Panc1 (cell line): ENCODE measurements around the gene MAGT1. TPM values are rescaled to one million over a fixed set of nuclear protein-coding genes. Genes with fewer than 3 reads are reported as not detected.

Source experiments
- ATAC-seq: fragments of 200-7000 bp; cut with Tn5 transposase; 2 replicates; pipeline ENCODE4 v1.9.1; 2020; ENCODE audit warnings: mild to moderate bottlenecking, moderate library complexity
- BruUV-seq: library from RNA; stranded (reverse); fragments of 400-500 nt; replicated peaks from 2 replicates; lab custom pipeline; 2021; lab: Mats Ljungman, UMichigan
- CTCF ChIA-PET: fragments of 300-600 bp; sonication (Branson Sonifier 250); formaldehyde crosslinking; loops from one replicate; lab custom pipeline; 2022; ENCODE audit warnings: antibody characterized with exemption; lab: Charles Lee
- POLR2A ChIA-PET: fragments of 300-600 bp; sonication (Branson Sonifier 250); formaldehyde crosslinking; loops from one replicate; lab custom pipeline; 2022; ENCODE audit warnings: antibody characterized with exemption; lab: Charles Lee
- DNase-seq: peaks from one replicate; pipeline ENCODE4 v3.0.0-alpha.2; 2010; ENCODE audit warnings: low read depth, low spot score
- H3K27ac ChIP-seq: 2 replicates; pipeline ENCODE4 v1.5.1; 2011; ENCODE audit warnings: mild to moderate bottlenecking, low read length, inconsistent platforms
- H3K27me3 ChIP-seq: fragments of 200-500 bp; sonication (Bioruptor generic); 2 replicates; pipeline ENCODE4 v1.6.0; 2014; ENCODE audit warnings: low read length, inconsistent platforms; ENCODE audit not compliant: control insufficient read depth, insufficient read depth
- H3K36me3 ChIP-seq: fragments of 200-500 bp; sonication (Bioruptor generic); 2 replicates; pipeline ENCODE4 v1.5.1; 2014; ENCODE audit warnings: inconsistent platforms, mild to moderate bottlenecking, low read length, moderate library complexity; ENCODE audit not compliant: control insufficient read depth, insufficient read depth
- H3K4me1 ChIP-seq: 2 replicates; pipeline ENCODE4 v1.5.1; 2011; ENCODE audit warnings: inconsistent platforms, mild to moderate bottlenecking, low read length, moderate library complexity; ENCODE audit not compliant: control insufficient read depth, insufficient read depth
- H3K4me3 ChIP-seq, 2 experiments: 2 replicates each; pipeline ENCODE4 v1.5.1; 2011 to 2012; ENCODE audit warnings: low read depth in 2 of 2, low read length in 2 of 2, mild to moderate bottlenecking in 2 of 2, inconsistent platforms in 1 of 2, moderate library complexity in 1 of 2
- H3K9me3 ChIP-seq: fragments of 200-500 bp; sonication (Bioruptor generic); 2 replicates; pipeline ENCODE4 v1.5.1; 2014; ENCODE audit warnings: low read depth, mild to moderate bottlenecking, inconsistent platforms, low read length, moderate library complexity; ENCODE audit not compliant: control insufficient read depth, insufficient read depth
- POLR2AphosphoS5 ChIP-seq: IDR thresholded peaks from 2 replicates; pipeline ENCODE4 v1.6.1; 2012; ENCODE audit warnings: mild to moderate bottlenecking, low read depth, low read length, moderate library complexity
- REST ChIP-seq, 2 experiments: IDR thresholded peaks; 2 replicates each; pipeline ENCODE4 v1.6.1; 2011 to 2012; ENCODE audit warnings: low read depth in 2 of 2, control low read depth in 1 of 2, low read length in 1 of 2, mild to moderate bottlenecking in 1 of 2, moderate library complexity in 1 of 2; ENCODE audit not compliant: insufficient read depth in 1 of 2
- SIN3A ChIP-seq: IDR thresholded peaks from 2 replicates; pipeline ENCODE4 v1.6.1; 2012; ENCODE audit warnings: low read depth, mild to moderate bottlenecking, low read length, moderate library complexity, borderline replicate concordance; ENCODE audit not compliant: insufficient read depth
- TCF7L2 ChIP-seq: IDR thresholded peaks from 2 replicates; pipeline ENCODE4 v1.6.1; 2011; ENCODE audit warnings: mild to moderate bottlenecking, low read depth, low read length, inconsistent platforms
- in situ Hi-C: cut with HindIII; loops from 2 replicates; pipeline ENCODE4 v1.10.0; 2016; ENCODE audit warnings: low sequenced_read_pairs, low pct_unique_long_range_greater_than_20kb
- intact Hi-C: fragments of 100-400 bp; cut with micrococcal nuclease; formaldehyde crosslinking; loops from one replicate; pipeline ENCODE4 v1.10.0; 2022; ENCODE audit not compliant: unreplicated experiment
- total RNA-seq: library from RNA; stranded (reverse); gene quantifications from one replicate; pipeline ENCODE4 v1.2.1, GENCODE V29; 2021; ENCODE audit not compliant: unreplicated experiment
- TF ChIP-seq, protein P1 (sequence below): fragments of 450-650 bp; IDR thresholded peaks from 2 replicates; pipeline ENCODE4 v1.5.1; 2017; ENCODE audit warnings: mild to moderate bottlenecking

MAGT1 gene
- total RNA-seq, 1 experiment from 2014 or later: 60.0 TPM

DNA sequence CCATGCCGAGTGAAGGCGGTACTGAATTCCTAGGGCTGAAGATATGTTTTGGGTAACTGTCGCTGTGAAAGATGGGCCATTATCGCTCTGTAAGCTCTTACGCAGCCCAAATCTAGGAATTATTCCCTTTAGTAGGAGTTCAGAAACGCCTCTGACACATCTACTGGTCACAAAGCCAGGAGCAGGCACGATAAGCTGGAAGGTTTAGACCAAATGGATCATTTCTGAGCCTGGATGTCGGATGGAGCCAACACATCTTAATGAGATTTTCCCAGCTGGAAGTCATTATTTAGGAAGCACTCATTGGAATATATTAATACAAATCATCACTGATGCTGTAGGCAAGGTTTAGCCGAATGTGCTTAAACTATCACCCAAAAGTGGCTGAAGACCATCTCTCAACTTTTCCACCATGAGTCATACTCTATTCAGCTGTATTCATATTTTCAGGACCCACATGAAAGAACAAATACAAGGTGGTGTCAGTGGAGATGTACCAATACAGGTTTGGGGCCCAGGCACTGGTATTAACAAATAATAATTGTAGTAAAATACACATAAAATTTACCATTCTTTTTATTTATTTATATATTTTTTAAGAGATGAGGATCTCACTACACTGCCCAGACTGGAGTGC, 75.0 kb downstream of the MAGT1 start:
- ChIA-PET POLR2A (no interaction called here), CTCF (no interaction called here)
- H3K27ac ChIP-seq: no peak overlapping the region
- H3K4me3 ChIP-seq: no peak overlapping the region
- no peak for TF ChIP-seq SIN3A
- no peak for ATAC-seq
- H3K36me3 ChIP-seq: no peaks in the 10 kb centered on the region
- in situ Hi-C loops: no loop called here
- intact Hi-C loops: no loop called here
- no peaks in the 10 kb centered on the region for H3K27me3 ChIP-seq
- H3K4me1 ChIP-seq: no peaks in the 10 kb centered on the region
- DNase-seq: no peak
- BruUV-seq: no TSS peak
- H3K9me3 ChIP-seq: no peaks in the 10 kb centered on the region

GRCh38 chrX:77814210-77814609, 81.0 kb downstream of the MAGT1 start:
- Histone ChIP-seq H3K27me3 (no peaks in the 10 kb centered on the region), H3K4me1 (no peaks in the 10 kb centered on the region), H3K36me3 (no peaks in the 10 kb centered on the region), H3K4me3 (no peak overlapping the region), H3K9me3 (no peaks in the 10 kb centered on the region), H3K27ac (no peak overlapping the region)
- TF ChIP-seq TCF7L2 (no peak), REST (IDR thresholded peaks at IDR 0.05; ENCODE audit: insufficient read depth in 1 of 2, low read depth in 2 of 2, low read length in 1 of 2) (no peak), SIN3A (no peak), POLR2AphosphoS5 (no peak)
- TF ChIP-seq, protein P1, sequence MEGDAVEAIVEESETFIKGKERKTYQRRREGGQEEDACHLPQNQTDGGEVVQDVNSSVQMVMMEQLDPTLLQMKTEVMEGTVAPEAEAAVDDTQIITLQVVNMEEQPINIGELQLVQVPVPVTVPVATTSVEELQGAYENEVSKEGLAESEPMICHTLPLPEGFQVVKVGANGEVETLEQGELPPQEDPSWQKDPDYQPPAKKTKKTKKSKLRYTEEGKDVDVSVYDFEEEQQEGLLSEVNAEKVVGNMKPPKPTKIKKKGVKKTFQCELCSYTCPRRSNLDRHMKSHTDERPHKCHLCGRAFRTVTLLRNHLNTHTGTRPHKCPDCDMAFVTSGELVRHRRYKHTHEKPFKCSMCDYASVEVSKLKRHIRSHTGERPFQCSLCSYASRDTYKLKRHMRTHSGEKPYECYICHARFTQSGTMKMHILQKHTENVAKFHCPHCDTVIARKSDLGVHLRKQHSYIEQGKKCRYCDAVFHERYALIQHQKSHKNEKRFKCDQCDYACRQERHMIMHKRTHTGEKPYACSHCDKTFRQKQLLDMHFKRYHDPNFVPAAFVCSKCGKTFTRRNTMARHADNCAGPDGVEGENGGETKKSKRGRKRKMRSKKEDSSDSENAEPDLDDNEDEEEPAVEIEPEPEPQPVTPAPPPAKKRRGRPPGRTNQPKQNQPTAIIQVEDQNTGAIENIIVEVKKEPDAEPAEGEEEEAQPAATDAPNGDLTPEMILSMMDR: no peak
- DNase-seq: no peak
- no peak for ATAC-seq
- ChIA-PET POLR2A (no interaction called here), CTCF (no interaction called here)
- BruUV-seq: no TSS peak
- in situ Hi-C loops: no loop called here
- intact Hi-C loops: no loop called here

DNA sequence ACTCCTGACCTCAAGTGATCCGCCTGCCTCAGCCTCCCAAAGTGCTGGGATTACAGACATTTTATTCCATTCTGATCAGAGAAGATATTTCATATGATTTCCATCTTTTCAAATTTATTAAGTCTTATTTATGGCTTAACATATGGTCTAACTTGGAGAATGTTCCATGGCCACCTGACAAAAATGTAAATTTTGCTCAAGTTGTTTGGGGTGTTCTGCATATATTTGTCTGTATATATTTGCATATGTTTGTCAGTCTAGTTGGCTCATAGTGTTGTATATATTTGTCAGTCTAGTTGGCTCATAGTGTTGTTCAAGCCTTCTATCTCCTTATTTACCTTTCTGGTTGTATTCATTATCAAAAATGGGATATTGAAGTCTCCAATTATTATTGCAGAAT, 93.0 kb downstream of the MAGT1 start:
- no peak for DNase-seq
- ATAC-seq: no peak
- intact Hi-C loops (no loop called here), in situ Hi-C loops (no loop called here)
- no peaks in the 10 kb centered on the region for H3K4me1 ChIP-seq
- H3K4me3 ChIP-seq: no peak overlapping the region
- CTCF ChIA-PET: no interaction called here
- POLR2A ChIA-PET: interaction anchor here (0.7 kb wide), 1 partner anchor 15 kb away, joined by 4 read pairs; no protein-coding TSS in a partner anchor
- no peaks in the 10 kb centered on the region for H3K36me3 ChIP-seq
- no peaks in the 10 kb centered on the region for H3K9me3 ChIP-seq
- H3K27me3 ChIP-seq: no peaks in the 10 kb centered on the region
- no peak overlapping the region for H3K27ac ChIP-seq
- BruUV-seq: no TSS peak
- TF ChIP-seq, protein P1: no peak
- no peak for TF ChIP-seq SIN3A
- no peak for TF ChIP-seq REST (IDR thresholded peaks at IDR 0.05; ENCODE audit: insufficient read depth in 1 of 2, low read depth in 2 of 2, low read length in 1 of 2)
- TF ChIP-seq TCF7L2: no peak
- TF ChIP-seq POLR2AphosphoS5: no peak
